GM19351 (cell line): ENCODE measurements around the gene DDT.
"Not testable (repeated sequence)": the region's sequence is repeated elsewhere in the genome, so short reads cannot be mapped to it uniquely, and the experiment has no call there.

Experiments
- ATAC-seq: cut with Tn5 transposase; IDR thresholded peaks from one replicate; pipeline ENCODE4 v1.9.1; 2021; ENCODE audit warnings: mild to moderate bottlenecking, moderate library complexity; ENCODE audit not compliant: unreplicated experiment

DDT gene

GRCh38 chr22:23989583-23990244 is 15.5 kb upstream of the DDT start:
- not testable (repeated sequence) for ATAC-seq

GRCh38 chr22:23986538-23987178 is 12.4 kb upstream of the DDT start:
- not testable (repeated sequence) for ATAC-seq

GRCh38 chr22:23986089-23986488 is 11.8 kb upstream of the DDT start:
- ATAC-seq = not testable (repeated sequence)

- no peak for ATAC-seq
Observed at GRCh38 chr22:23984430-23984829, 10.2 kb upstream of the DDT start.

- not testable (repeated sequence) for ATAC-seq
Observed at GRCh38 chr22:23980567-23980966, 6.3 kb upstream of the DDT start.

- not testable (repeated sequence) for ATAC-seq
Observed at GRCh38 chr22:23979557-23980240, 5.5 kb upstream of the DDT start, which contains the start of gene GSTT2. Gene GSTT2, plus strand, starts transcription at chr22:23980134.

- ATAC-seq = not testable (repeated sequence)
Observed at GRCh38 chr22:23977304-23977703, 3.1 kb upstream of the DDT start.

- not testable (repeated sequence) for ATAC-seq
Observed at GRCh38 chr22:23974836-23975352, 653 bp upstream of the DDT start.

GRCh38 chr22:23971927-23972326 is 2.3 kb downstream of the DDT start:
- not testable (repeated sequence) for ATAC-seq

- no peak for ATAC-seq
Observed at GRCh38 chr22:23970816-23971486, 3.3 kb downstream of the DDT start.

- no peak for ATAC-seq
Observed at GRCh38 chr22:23970201-23970641, 4.0 kb downstream of the DDT start.

- ATAC-seq = no peak
Observed at GRCh38 chr22:23969071-23969470, 5.2 kb downstream of the DDT start.

GRCh38 chr22:23966568-23966967 is 7.7 kb downstream of the DDT start, which contains the start of gene DDTL:
Gene DDTL, plus strand, starts transcription at chr22:23966888. Its CDS starts 27 bp downstream, at chr22:23966915.
- ATAC-seq = peak; percentile 90

GRCh38 chr22:23966094-23966493 is 8.1 kb downstream of the DDT start:
- peak; percentile 39 for ATAC-seq

- not testable (repeated sequence) for ATAC-seq
Observed at GRCh38 chr22:23961084-23961771, 13.0 kb downstream of the DDT start, which contains the start of gene GSTT2B. Gene GSTT2B, minus strand, starts transcription at chr22:23961195. Its CDS starts 64 bp downstream, at chr22:23961131.

- ATAC-seq = not testable (repeated sequence)
Observed at GRCh38 chr22:23956301-23956900, 17.8 kb downstream of the DDT start.

GRCh38 chr22:23955886-23956285 is 18.4 kb downstream of the DDT start:
- not testable (repeated sequence) for ATAC-seq

GRCh38 chr22:23954991-23955305 is 19.3 kb downstream of the DDT start:
- not testable (repeated sequence) for ATAC-seq

GRCh38 chr22:23954193-23954990 is 19.8 kb downstream of the DDT start:
- not testable (repeated sequence) for ATAC-seq
